HG03439 (cell line): ENCODE data around the gene GUCA2A.

Experiments
- ATAC-seq: cut with Tn5 transposase; IDR thresholded peaks from one replicate; pipeline ENCODE4 v1.9.1; 2021; ENCODE audit warnings: mild to moderate bottlenecking, moderate library complexity; ENCODE audit not compliant: unreplicated experiment

Gene GUCA2A

GRCh38 chr1:42135426-42135825, 29.1 kb downstream of the GUCA2A start:
- ATAC-seq = no peak

- no peak for ATAC-seq
These were observed 30.6 kb downstream of the GUCA2A start for GRCh38 chr1:42133809-42134526.

- ATAC-seq = no peak
These were observed 31.2 kb downstream of the GUCA2A start for GRCh38 chr1:42133390-42133789.

GRCh38 chr1:42130061-42130660, 34.4 kb downstream of the GUCA2A start:
- ATAC-seq = no peak

- ATAC-seq = no peak
These were observed 35.6 kb downstream of the GUCA2A start for GRCh38 chr1:42128964-42129363.

GRCh38 chr1:42128499-42128898, 36.0 kb downstream of the GUCA2A start:
- no peak for ATAC-seq

- no peak for ATAC-seq
These were observed 36.8 kb downstream of the GUCA2A start for GRCh38 chr1:42127767-42128166.

GRCh38 chr1:42125552-42125951, 39.0 kb downstream of the GUCA2A start:
- no peak for ATAC-seq

GRCh38 chr1:42122408-42122807, 42.1 kb downstream of the GUCA2A start:
- no peak for ATAC-seq

- ATAC-seq = no peak
These were observed 46.4 kb downstream of the GUCA2A start for GRCh38 chr1:42118125-42118524.

- no peak for ATAC-seq
These were observed 47.3 kb downstream of the GUCA2A start for GRCh38 chr1:42117214-42117613.

- ATAC-seq = no peak
These were observed 50.3 kb downstream of the GUCA2A start for GRCh38 chr1:42114229-42114628.
